IMR-90 (cell line): ENCODE data around the gene AGPAT3. TPM values are rescaled to one million over a fixed set of nuclear protein-coding genes. Genes with fewer than 3 reads are reported as not detected.

Experiments used
- ATAC-seq: fragments of 200-7000 bp; cut with Tn5 transposase; 2 replicates; pipeline ENCODE4 v1.9.1; 2020; ENCODE audit warnings: low read depth, mild to moderate bottlenecking, moderate library complexity
- BruUV-seq: library from RNA; stranded (reverse); fragments of 400-500 nt; replicated peaks from 2 replicates; lab custom pipeline; 2021; lab: Mats Ljungman, UMichigan
- CTCF ChIA-PET: fragments of 300-600 bp; formaldehyde crosslinking; extraction: SDS; loops from one replicate; lab custom pipeline; 2021; ENCODE audit warnings: antibody characterized with exemption; lab: Yijun Ruan, JAX
- POLR2A ChIA-PET: fragments of 300-600 bp; sonication (Branson Sonifier 250); formaldehyde crosslinking; loops from one replicate; lab custom pipeline; 2022; ENCODE audit warnings: antibody characterized with exemption; ENCODE audit not compliant: unreplicated experiment; lab: Charles Lee
- DNase-seq: peaks from one replicate; pipeline ENCODE4 v3.0.0; 2013
- H2AFZ ChIP-seq: replicated peaks from 2 replicates; pipeline ENCODE3; 2013; ENCODE audit warnings: low read length, mild to moderate bottlenecking; ENCODE audit not compliant: poor library complexity
- H2AK5ac ChIP-seq: 2 replicates; pipeline ENCODE4 v1.6.1; 2013; ENCODE audit warnings: low read depth, low read length, inconsistent platforms
- H2AK9ac ChIP-seq: replicated peaks from 2 replicates; pipeline ENCODE3; 2013; ENCODE audit warnings: mild to moderate bottlenecking, low read depth, low read length, moderate library complexity; ENCODE audit not compliant: poor library complexity
- H2BK120ac ChIP-seq: 2 replicates; pipeline ENCODE4 v1.6.1; 2013; ENCODE audit warnings: low read depth, low read length, inconsistent platforms
- H2BK15ac ChIP-seq: 3 replicates; pipeline ENCODE4 v1.6.1; 2013; ENCODE audit warnings: low read depth, low read length, inconsistent platforms
- H2BK20ac ChIP-seq: 2 replicates; pipeline ENCODE4 v1.6.1; 2013; ENCODE audit warnings: low read depth, mild to moderate bottlenecking, inconsistent platforms, low read length, moderate library complexity
- H2BK5ac ChIP-seq: 2 replicates; pipeline ENCODE4 v1.6.1; 2013; ENCODE audit warnings: mild to moderate bottlenecking, low read depth, low read length, inconsistent platforms; ENCODE audit not compliant: poor library complexity, severe bottlenecking
- H3K14ac ChIP-seq: replicated peaks from 2 replicates; pipeline ENCODE4 v1.6.1; 2013; ENCODE audit warnings: low read depth, low read length, inconsistent platforms
- H3K18ac ChIP-seq: 2 replicates; pipeline ENCODE4 v1.6.1; 2013; ENCODE audit warnings: low read depth, low read length, control low read depth
- H3K23ac ChIP-seq: 2 replicates; pipeline ENCODE4 v1.6.1; 2013; ENCODE audit warnings: low read depth, low read length, inconsistent platforms
- H3K27ac ChIP-seq: 2 replicates; pipeline ENCODE4 v1.5.1; 2013; ENCODE audit warnings: mild to moderate bottlenecking, control low read depth, low read length; ENCODE audit not compliant: insufficient read depth
- H3K27me3 ChIP-seq: 2 replicates; pipeline ENCODE4 v1.6.1; 2013; ENCODE audit warnings: low read length; ENCODE audit not compliant: control insufficient read depth, insufficient read depth
- H3K36me3 ChIP-seq: 2 replicates; pipeline ENCODE4 v1.6.1; 2013; ENCODE audit warnings: low read length, mixed read lengths; ENCODE audit not compliant: control insufficient read depth, insufficient read depth
- H3K4ac ChIP-seq: 2 replicates; pipeline ENCODE4 v1.6.1; 2013; ENCODE audit warnings: low read depth, low read length, inconsistent platforms
- H3K4me1 ChIP-seq: 2 replicates; pipeline ENCODE4 v1.6.1; 2013; ENCODE audit warnings: low read length, mixed read lengths; ENCODE audit not compliant: control insufficient read depth, insufficient read depth
- H3K4me2 ChIP-seq: 2 replicates; pipeline ENCODE4 v1.6.1; 2013; ENCODE audit warnings: low read depth, mild to moderate bottlenecking, control low read depth, low read length, moderate library complexity
- H3K4me3 ChIP-seq: 2 replicates; pipeline ENCODE4 v1.5.1; 2013; ENCODE audit warnings: low read depth, mild to moderate bottlenecking, control low read depth, low read length, moderate library complexity; ENCODE audit not compliant: insufficient read depth
- H3K56ac ChIP-seq: 2 replicates; pipeline ENCODE4 v1.6.1; 2013; ENCODE audit warnings: low read length, inconsistent platforms; ENCODE audit not compliant: insufficient read depth; ENCODE audit errors: extremely low read depth
- H3K79me1 ChIP-seq, 2 experiments: 2 replicates each; pipeline ENCODE4 v1.6.1; 2013; ENCODE audit warnings: low read length in 2 of 2, inconsistent platforms in 1 of 2, low read depth in 1 of 2
- H3K9ac ChIP-seq: 2 replicates; pipeline ENCODE4 v1.6.1; 2013; ENCODE audit warnings: low read depth, low read length, control low read depth
- H3K9me1 ChIP-seq: 2 replicates; pipeline ENCODE4 v1.6.1; 2013; ENCODE audit warnings: low read length, inconsistent platforms; ENCODE audit not compliant: insufficient read depth
- H3K9me3 ChIP-seq: 2 replicates; pipeline ENCODE4 v1.6.1; 2013; ENCODE audit warnings: low read length; ENCODE audit not compliant: control insufficient read depth, insufficient read depth
- H4K20me1 ChIP-seq: 2 replicates; pipeline ENCODE4 v1.6.1; 2013; ENCODE audit warnings: low read length, inconsistent platforms; ENCODE audit not compliant: insufficient read depth
- H4K5ac ChIP-seq: 2 replicates; pipeline ENCODE4 v1.6.1; 2013; ENCODE audit warnings: mild to moderate bottlenecking, low read depth, low read length, control low read depth
- H4K8ac ChIP-seq, 2 experiments: 2 replicates each; pipeline ENCODE4 v1.6.1; 2013; ENCODE audit warnings: low read depth in 2 of 2, low read length in 2 of 2, control low read depth in 1 of 2, inconsistent platforms in 1 of 2
- H4K91ac ChIP-seq: 2 replicates; pipeline ENCODE4 v1.6.1; 2013; ENCODE audit warnings: low read depth, low read length, inconsistent platforms; ENCODE audit not compliant: insufficient read depth
- CEBPB ChIP-seq: IDR thresholded peaks from 2 replicates; pipeline ENCODE4 v1.6.1; 2012; ENCODE audit warnings: low read depth, low read length, improper control_type of control experiment
- FOS ChIP-seq: fragments of 150-350 bp; IDR thresholded peaks from 2 replicates; pipeline ENCODE4 v1.6.1; 2016; ENCODE audit warnings: low read depth, low read length
- MAZ ChIP-seq: IDR thresholded peaks from 2 replicates; pipeline ENCODE4 v1.6.1; 2012; ENCODE audit warnings: low read depth, mild to moderate bottlenecking, low read length, improper control_type of control experiment, moderate library complexity, borderline replicate concordance
- RAD21 ChIP-seq: IDR thresholded peaks from 2 replicates; pipeline ENCODE4 v1.6.1; 2012; ENCODE audit warnings: low read length, improper control_type of control experiment
- RCOR1 ChIP-seq: IDR thresholded peaks from 2 replicates; pipeline ENCODE4 v1.6.1; 2012; ENCODE audit warnings: mild to moderate bottlenecking, low read length, improper control_type of control experiment; ENCODE audit not compliant: insufficient replicate concordance
- WGBS, 2 experiments: methylation state at CpG; one replicate each; pipeline versions ENCODE4 v1.1.5 to v1.1.7; 2013; ENCODE audit warnings: missing lambda C conversion rate in 2 of 2; ENCODE audit not compliant: insufficient read length in 1 of 2; ENCODE audit errors: extremely low coverage in 2 of 2; 5-methylcytosine and 5-hydroxymethylcytosine counted together
- dilution Hi-C: fragments of 300-500 bp; cut with HindIII; formaldehyde crosslinking; loops from one replicate; pipeline ENCODE4 v1.14.3; 2018; ENCODE audit warnings: low sequenced_read_pairs; ENCODE audit not compliant: unreplicated experiment
- in situ Hi-C: fragments of 300-500 bp; cut with MboI; formaldehyde crosslinking; loops from 3 replicates; pipeline ENCODE4 v1.14.3; 2019; ENCODE audit warnings: low sequenced_read_pairs, inconsistent platforms, mixed read lengths
- intact Hi-C: fragments of 100-400 bp; cut with micrococcal nuclease; formaldehyde crosslinking; loops from 2 replicates; pipeline ENCODE4 v1.10.0; 2022
- polyA plus RNA-seq, 3 experiments: library from polyadenylated mRNA; depleted of rRNA; stranded (reverse); fragments of >200 nt; gene quantifications; 2 replicates each; pipeline ENCODE4 v1.2.3, GENCODE V29; 2012; ENCODE audit warnings: low replicate concordance in 1 of 3
- total RNA-seq: library from RNA; depleted of rRNA; stranded (reverse); fragments of >200 nt; gene quantifications from 2 replicates; pipeline ENCODE4 v1.2.3, GENCODE V29; 2012

The AGPAT3 gene
- total and polyA plus RNA-seq, 2 of the 4 experiments (the other 2 are of a cell fraction): 27.1 to 38.7 TPM

- H2AK5ac ChIP-seq: no peak overlapping the region
- H3K23ac ChIP-seq: no peak overlapping the region
- intact Hi-C loops: no loop called here
- no peak overlapping the region for H3K14ac ChIP-seq
- no peak overlapping the region for H4K5ac ChIP-seq
- H3K9me3 ChIP-seq: no peaks in the 10 kb centered on the region
- H3K4ac ChIP-seq: no peak overlapping the region
- 0 out of 2 replicates have a peak, but pooled peaks cover 3% of the 10 kb centered on the region for H3K4me1 ChIP-seq
- in situ Hi-C loops: no loop called here
- H3K56ac ChIP-seq: no peak overlapping the region
- ChIA-PET POLR2A (no interaction called here), CTCF (no interaction called here)
- no peak overlapping the region for H3K4me2 ChIP-seq
- H2AK9ac ChIP-seq: peak overlapping the region; percentile 77
- DNase-seq: no peak
- H2BK120ac ChIP-seq: no peak overlapping the region
- H2BK5ac ChIP-seq: no peak overlapping the region
- H3K27ac ChIP-seq: no peak overlapping the region
- H2AFZ ChIP-seq: no peak overlapping the region
- WGBS, 2 experiments: 93% methylated on average over 12 of the region's 25 CpGs; no CpG with 5 or more reads in 1 of the 2 experiments
- H3K36me3 ChIP-seq: peaks cover 4% of the 10 kb centered on the region
- H3K9me1 ChIP-seq: peaks cover 18% of the 10 kb centered on the region
- ATAC-seq: no peak
- H3K27me3 ChIP-seq: no peaks in the 10 kb centered on the region
- H4K91ac ChIP-seq: no peak overlapping the region
- BruUV-seq: no TSS peak
- no peak overlapping the region for H2BK20ac ChIP-seq
- TF ChIP-seq FOS: no peak
- no peak for TF ChIP-seq CEBPB
- no peak for TF ChIP-seq MAZ
- no peak for TF ChIP-seq RAD21
- no peak for TF ChIP-seq RCOR1
- dilution Hi-C loops: no loop called here
- H4K20me1 ChIP-seq: peaks cover 61% of the 10 kb centered on the region
- no peak overlapping the region for H3K9ac ChIP-seq
- H4K8ac ChIP-seq: no peak overlapping the region
- no peak overlapping the region for H3K18ac ChIP-seq
- H3K79me1 ChIP-seq: peaks cover 38 to 74% of the 10 kb centered on the region in 2 experiments
- no peak overlapping the region for H2BK15ac ChIP-seq
- H3K4me3 ChIP-seq: no peak overlapping the region
These were observed 13.0 kb downstream of the AGPAT3 start for GRCh38 chr21:43877936-43878575.
